ENCODE measurements around the gene CLMP.
"Not testable (repeated sequence)": the region's sequence is repeated elsewhere in the genome, so short reads cannot be mapped to it uniquely, and the experiment has no call there.

CLMP gene

DNA sequence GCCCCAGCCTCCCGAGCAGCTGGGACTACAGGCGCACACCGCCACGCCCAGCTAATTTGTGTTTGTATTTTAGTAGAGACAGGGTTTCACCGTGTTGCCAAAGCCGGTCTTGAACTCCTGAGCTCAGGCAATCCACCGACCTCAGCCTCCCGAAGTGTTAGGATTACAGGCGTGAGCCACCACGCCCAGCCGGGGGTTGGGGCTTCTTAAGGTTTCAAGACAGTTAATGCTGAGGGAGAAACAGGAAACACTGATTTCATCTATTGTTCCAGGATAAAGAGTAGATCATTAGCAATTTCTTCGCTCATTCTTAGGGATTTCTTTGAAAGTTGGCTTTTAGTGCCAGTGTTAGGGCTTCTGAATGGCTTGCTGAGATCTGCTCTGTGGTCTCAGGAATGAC, 21.2 kb upstream of the CLMP start:
- H3K9me3 ChIP-seq (ENCODE audit: control insufficient read depth, low read length), result no peaks in the 10 kb centered on the region
- no peak overlapping the region for H3K4me3 ChIP-seq (ENCODE audit: low read length)
- no peaks in the 10 kb centered on the region for H3K36me3 ChIP-seq (ENCODE audit: control insufficient read depth, insufficient read depth, low read length, severe bottlenecking)
- H3K4me1 ChIP-seq (ENCODE audit: control insufficient read depth, insufficient read depth, low read length), result peaks cover 46% of the 10 kb centered on the region
- no peak for DNase-seq (ENCODE audit: low read depth)
- no peak overlapping the region for H3K9ac ChIP-seq (ENCODE audit: low read length)
- no peaks in the 10 kb centered on the region for H3K27me3 ChIP-seq (replicated peaks; ENCODE audit: control insufficient read depth, insufficient read depth, low read length)

DNA sequence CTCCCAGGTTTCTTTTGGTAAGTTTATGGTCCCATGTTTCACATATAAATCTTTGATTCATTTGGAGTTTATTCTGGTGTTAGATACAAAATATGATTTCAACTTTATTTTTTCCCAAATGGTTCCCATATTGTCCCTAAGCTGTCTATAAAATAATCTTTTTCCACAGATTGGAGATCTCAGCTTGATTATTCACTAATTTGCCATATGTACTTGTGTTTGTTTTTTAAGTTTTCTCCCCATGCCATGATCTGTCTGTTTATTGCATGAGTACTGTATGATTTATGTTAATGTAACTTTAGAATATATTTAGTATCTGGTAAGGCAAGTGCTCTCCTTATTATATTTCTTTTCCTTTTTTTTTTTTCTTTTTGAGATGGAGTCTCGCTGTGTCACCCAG, 19.9 kb upstream of the CLMP start:
- DNase-seq (ENCODE audit: low read depth), result no peak
- Histone ChIP-seq H3K36me3 (ENCODE audit: control insufficient read depth, insufficient read depth, low read length, severe bottlenecking) (no peaks in the 10 kb centered on the region), H3K4me3 (ENCODE audit: low read length) (no peak overlapping the region), H3K27me3 (replicated peaks; ENCODE audit: control insufficient read depth, insufficient read depth, low read length) (no peaks in the 10 kb centered on the region), H3K9me3 (ENCODE audit: control insufficient read depth, low read length) (no peaks in the 10 kb centered on the region), H3K9ac (ENCODE audit: low read length) (no peak overlapping the region), H3K4me1 (ENCODE audit: control insufficient read depth, insufficient read depth, low read length) (peaks cover 34% of the 10 kb centered on the region)

DNA sequence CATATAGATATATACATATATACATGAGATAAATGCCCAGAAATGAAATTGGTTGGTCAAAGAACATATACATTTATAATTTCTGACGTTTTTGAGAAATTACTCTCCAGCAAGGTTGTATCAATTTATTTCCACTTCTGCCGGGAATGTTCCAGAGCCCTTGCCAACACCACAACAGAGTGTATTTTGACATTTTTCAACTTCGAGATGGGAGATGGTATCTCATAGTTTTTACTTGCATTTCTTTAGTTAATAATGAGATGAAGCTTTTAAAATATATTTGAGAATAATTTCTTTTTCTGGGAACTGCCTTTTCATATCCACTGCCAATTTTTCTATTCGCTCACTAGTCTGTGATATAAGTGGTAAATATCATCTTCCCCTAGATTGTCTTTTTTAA, 19.3 kb upstream of the CLMP start:
- no peaks in the 10 kb centered on the region for H3K27me3 ChIP-seq (replicated peaks; ENCODE audit: control insufficient read depth, insufficient read depth, low read length)
- no peak for DNase-seq (ENCODE audit: low read depth)

DNA sequence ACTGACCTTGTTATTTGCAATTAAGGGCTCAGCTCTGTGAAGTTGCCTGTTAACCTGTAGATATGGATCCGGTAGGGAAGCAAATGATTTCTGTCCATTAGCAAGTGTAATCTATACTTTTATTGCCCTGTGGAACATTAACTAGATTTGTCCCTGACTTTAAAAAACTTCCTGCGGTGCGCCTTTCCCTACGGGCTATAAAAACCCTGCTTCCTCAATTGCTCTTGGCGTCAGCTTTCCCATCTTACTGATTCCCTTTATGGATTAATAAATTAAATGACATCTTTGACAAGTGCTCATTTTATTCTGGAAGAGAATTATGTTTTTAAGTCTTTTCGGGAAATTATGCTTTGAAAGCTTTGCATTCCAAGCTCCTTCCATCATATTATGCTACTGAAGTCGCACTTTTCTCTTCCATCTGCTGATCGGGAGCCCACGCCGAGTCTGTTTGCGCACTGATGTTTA, 18.3 kb upstream of the CLMP start:
- no peaks in the 10 kb centered on the region for H3K36me3 ChIP-seq (ENCODE audit: control insufficient read depth, insufficient read depth, low read length, severe bottlenecking)
- peaks cover 21% of the 10 kb centered on the region for H3K4me1 ChIP-seq (ENCODE audit: control insufficient read depth, insufficient read depth, low read length)
- no peak overlapping the region for H3K4me3 ChIP-seq (ENCODE audit: low read length)
- no peaks in the 10 kb centered on the region for H3K27me3 ChIP-seq (replicated peaks; ENCODE audit: control insufficient read depth, insufficient read depth, low read length)
- DNase-seq (ENCODE audit: low read depth), result no peak
- no peak overlapping the region for H3K9ac ChIP-seq (ENCODE audit: low read length)
- no peaks in the 10 kb centered on the region for H3K9me3 ChIP-seq (ENCODE audit: control insufficient read depth, low read length)

More for the DNA sequence above, 19.3 kb upstream of the CLMP start:
- H3K9me3 ChIP-seq (ENCODE audit: control insufficient read depth, low read length), result no peaks in the 10 kb centered on the region
- no peaks in the 10 kb centered on the region for H3K36me3 ChIP-seq (ENCODE audit: control insufficient read depth, insufficient read depth, low read length, severe bottlenecking)
- no peak overlapping the region for H3K4me3 ChIP-seq (ENCODE audit: low read length)
- peaks cover 32% of the 10 kb centered on the region for H3K4me1 ChIP-seq (ENCODE audit: control insufficient read depth, insufficient read depth, low read length)
- no peak overlapping the region for H3K9ac ChIP-seq (ENCODE audit: low read length)

DNA sequence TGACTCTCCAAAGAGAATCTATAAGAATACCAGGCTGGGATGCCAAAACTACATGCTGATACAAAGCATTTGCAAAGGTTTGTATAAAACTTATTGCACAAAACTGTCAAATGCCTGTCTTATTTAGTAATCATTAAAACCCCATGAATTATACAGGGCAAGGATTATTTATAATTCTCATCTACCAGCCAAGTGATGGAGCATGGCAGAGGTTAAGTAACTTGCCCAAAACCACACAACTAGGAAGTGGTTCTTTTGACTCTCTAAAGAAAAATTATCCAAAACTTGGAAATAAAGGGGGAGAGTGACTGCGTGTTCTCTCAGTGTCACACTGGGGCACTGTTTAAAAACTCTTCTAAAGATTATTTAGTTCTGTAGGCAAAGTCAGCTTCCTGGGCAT, 17.4 kb upstream of the CLMP start:
- Histone ChIP-seq H3K4me3 (ENCODE audit: low read length) (peak overlapping the region; percentile 42), H3K4me1 (ENCODE audit: control insufficient read depth, insufficient read depth, low read length) (peaks cover 15% of the 10 kb centered on the region), H3K27me3 (replicated peaks; ENCODE audit: control insufficient read depth, insufficient read depth, low read length) (no peaks in the 10 kb centered on the region), H3K36me3 (ENCODE audit: control insufficient read depth, insufficient read depth, low read length, severe bottlenecking) (no peaks in the 10 kb centered on the region), H3K9me3 (ENCODE audit: control insufficient read depth, low read length) (no peaks in the 10 kb centered on the region), H3K9ac (ENCODE audit: low read length) (peak overlapping the region; percentile 40)
- no peak for DNase-seq (ENCODE audit: low read depth)

DNA sequence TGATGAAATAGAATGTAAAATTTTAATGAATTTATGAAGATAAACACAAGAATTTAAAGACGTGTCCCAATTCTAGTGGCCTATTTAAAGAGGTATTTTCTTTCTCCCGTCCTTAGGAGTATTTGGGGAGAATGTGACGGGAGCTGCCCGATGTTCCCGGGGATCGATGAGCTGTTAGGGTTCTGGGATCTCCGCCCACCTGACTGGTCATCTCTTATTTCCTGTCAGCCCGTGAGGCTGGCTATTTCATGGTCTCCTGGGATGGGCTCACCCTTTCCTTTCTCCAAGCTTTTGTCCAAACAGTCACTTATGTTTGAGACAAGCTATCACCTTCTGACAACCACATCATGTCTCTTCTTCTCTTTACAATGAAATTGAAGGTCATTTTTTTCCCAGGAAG, 16.9 kb upstream of the CLMP start:
- Histone ChIP-seq H3K27me3 (replicated peaks; ENCODE audit: control insufficient read depth, insufficient read depth, low read length) (no peaks in the 10 kb centered on the region), H3K4me3 (ENCODE audit: low read length) (peak overlapping the region; percentile 42), H3K36me3 (ENCODE audit: control insufficient read depth, insufficient read depth, low read length, severe bottlenecking) (no peaks in the 10 kb centered on the region), H3K9ac (ENCODE audit: low read length) (peak overlapping the region; percentile 40), H3K9me3 (ENCODE audit: control insufficient read depth, low read length) (no peaks in the 10 kb centered on the region), H3K4me1 (ENCODE audit: control insufficient read depth, insufficient read depth, low read length) (peaks cover 18% of the 10 kb centered on the region)
- DNase-seq (ENCODE audit: low read depth), result no peak

DNA sequence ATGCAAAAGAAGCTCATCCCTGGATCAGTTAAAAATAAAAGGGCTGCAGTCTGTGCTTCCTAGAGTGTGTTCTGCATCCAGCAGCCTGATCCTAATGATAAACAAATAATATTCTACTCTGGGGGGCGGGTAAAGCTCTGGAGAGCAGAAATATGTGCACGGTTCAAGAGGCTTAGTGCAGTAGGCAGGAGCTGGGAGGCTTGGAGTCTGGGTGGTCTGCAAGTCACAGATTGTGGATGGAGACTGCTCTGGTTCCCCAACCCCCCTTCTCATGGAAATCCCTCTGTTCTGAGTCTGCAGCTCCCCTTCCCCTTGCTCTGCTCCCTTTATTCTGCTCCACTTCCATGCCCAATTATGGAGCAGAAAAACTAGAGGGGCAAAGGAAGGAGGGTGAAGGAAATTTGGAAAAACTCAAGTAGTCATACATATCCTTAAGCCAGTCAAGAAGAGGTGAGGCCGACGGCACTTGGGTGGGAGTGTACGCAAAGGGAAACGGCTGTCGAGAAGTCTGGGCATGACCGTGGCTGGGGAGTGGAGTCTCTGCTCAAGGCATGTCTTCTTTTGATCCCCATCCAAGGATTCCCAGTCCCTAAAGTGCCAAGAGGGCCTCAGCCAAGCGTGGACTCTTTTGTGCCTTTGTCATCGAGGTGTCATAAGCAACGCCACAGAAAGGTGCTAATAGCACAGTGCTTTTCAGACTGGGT, 16.3 kb upstream of the CLMP start:
- no peaks in the 10 kb centered on the region for H3K27me3 ChIP-seq (replicated peaks; ENCODE audit: control insufficient read depth, insufficient read depth, low read length)
- no peaks in the 10 kb centered on the region for H3K9me3 ChIP-seq (ENCODE audit: control insufficient read depth, low read length)
- H3K4me3 ChIP-seq (ENCODE audit: low read length), result no peak overlapping the region
- no peak for DNase-seq (ENCODE audit: low read depth)
- peaks cover 22% of the 10 kb centered on the region for H3K4me1 ChIP-seq (ENCODE audit: control insufficient read depth, insufficient read depth, low read length)
- H3K36me3 ChIP-seq (ENCODE audit: control insufficient read depth, insufficient read depth, low read length, severe bottlenecking), result no peaks in the 10 kb centered on the region
- H3K9ac ChIP-seq (ENCODE audit: low read length), result no peak overlapping the region

DNA sequence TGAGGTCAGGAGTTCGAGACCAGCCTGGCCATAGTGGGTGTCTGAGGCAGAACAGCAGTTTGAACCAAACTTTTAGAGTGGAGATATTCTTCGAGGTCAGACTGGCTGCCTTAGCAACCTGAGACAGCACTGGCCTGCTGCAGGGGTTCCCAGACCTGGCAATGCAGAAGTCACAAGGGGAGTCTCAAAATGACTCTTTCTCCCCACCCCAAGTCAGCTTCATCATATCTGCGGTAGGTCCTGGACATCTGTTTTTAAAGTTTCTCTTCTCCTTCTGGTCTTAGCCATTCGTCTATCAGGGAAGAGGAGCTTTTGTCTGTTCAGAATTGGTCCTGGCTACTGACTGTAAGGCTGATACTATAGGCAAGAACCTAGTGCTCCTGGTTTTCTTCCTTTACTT, 14.5 kb upstream of the CLMP start:
- no peaks in the 10 kb centered on the region for H3K36me3 ChIP-seq (ENCODE audit: control insufficient read depth, insufficient read depth, low read length, severe bottlenecking)

DNA sequence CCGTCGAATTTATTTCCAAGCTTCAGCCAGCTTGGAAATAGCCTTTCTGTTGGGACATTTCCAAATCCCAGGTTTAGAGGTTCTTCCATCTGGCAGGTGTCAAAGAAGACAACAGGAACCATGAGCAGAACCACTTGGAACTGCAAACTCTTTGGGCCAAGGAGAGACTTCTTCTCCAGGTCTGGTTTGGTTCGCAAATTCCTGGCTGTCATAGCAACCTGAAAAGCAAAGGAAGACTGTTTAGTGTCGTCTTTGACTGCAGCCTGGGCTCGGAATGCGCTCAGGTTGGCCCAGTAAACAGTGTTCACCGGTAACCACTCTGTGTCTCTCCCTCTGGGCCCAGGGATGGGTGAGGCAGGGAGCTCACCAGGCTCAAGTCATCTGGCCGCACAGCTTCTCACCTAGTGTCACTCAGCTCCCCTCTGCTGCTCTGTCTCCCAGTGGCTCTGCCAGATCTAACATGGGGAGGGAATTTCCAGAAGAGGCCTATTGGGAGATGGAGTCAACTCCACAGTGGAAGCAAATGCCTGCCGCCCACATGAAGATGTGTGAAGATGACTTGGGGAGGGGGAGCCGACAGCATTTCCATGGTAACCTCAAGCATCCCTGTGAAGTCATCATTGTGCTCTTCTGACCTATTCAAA, 11.9 kb upstream of the CLMP start:
- Histone ChIP-seq H3K4me3 (ENCODE audit: low read length) (no peak overlapping the region), H3K36me3 (ENCODE audit: control insufficient read depth, insufficient read depth, low read length, severe bottlenecking) (no peaks in the 10 kb centered on the region), H3K9ac (ENCODE audit: low read length) (no peak overlapping the region), H3K4me1 (ENCODE audit: control insufficient read depth, insufficient read depth, low read length) (peaks cover 15% of the 10 kb centered on the region), H3K27me3 (replicated peaks; ENCODE audit: control insufficient read depth, insufficient read depth, low read length) (no peaks in the 10 kb centered on the region), H3K9me3 (ENCODE audit: control insufficient read depth, low read length) (no peaks in the 10 kb centered on the region)
- DNase-seq (ENCODE audit: low read depth), result no peak

More for the DNA sequence above, 14.5 kb upstream of the CLMP start:
- H3K4me1 ChIP-seq (ENCODE audit: control insufficient read depth, insufficient read depth, low read length), result peaks cover 25% of the 10 kb centered on the region
- H3K27me3 ChIP-seq (replicated peaks; ENCODE audit: control insufficient read depth, insufficient read depth, low read length), result no peaks in the 10 kb centered on the region
- H3K9ac ChIP-seq (ENCODE audit: low read length), result no peak overlapping the region
- no peak overlapping the region for H3K4me3 ChIP-seq (ENCODE audit: low read length)
- no peaks in the 10 kb centered on the region for H3K9me3 ChIP-seq (ENCODE audit: control insufficient read depth, low read length)
- DNase-seq (ENCODE audit: low read depth), result no peak

DNA sequence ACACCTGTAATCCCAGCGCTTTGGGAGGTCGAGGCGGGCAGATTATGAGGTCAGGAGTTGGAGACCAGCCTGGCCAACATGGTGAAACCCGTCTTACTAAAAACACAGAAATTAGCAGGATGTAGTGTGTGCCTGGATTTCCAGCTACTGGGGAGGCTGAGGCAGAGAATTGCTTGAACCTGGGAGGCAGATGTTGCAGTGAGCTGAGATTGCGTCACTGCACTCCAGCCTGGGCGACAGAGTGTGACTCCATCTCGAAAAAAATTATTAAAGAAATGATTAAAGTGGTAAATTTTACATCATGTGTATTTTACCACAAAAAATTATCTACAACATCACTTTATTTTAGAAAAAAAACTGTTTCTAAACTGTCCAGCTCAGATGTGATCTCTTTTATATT, 11.0 kb upstream of the CLMP start:
- peaks cover 11% of the 10 kb centered on the region for H3K4me1 ChIP-seq (ENCODE audit: control insufficient read depth, insufficient read depth, low read length)
- H3K27me3 ChIP-seq (replicated peaks; ENCODE audit: control insufficient read depth, insufficient read depth, low read length); H3K36me3 ChIP-seq (ENCODE audit: control insufficient read depth, insufficient read depth, low read length, severe bottlenecking); DNase-seq (ENCODE audit: low read depth); H3K4me3 ChIP-seq (ENCODE audit: low read length); H3K9me3 ChIP-seq (ENCODE audit: control insufficient read depth, low read length); H3K9ac ChIP-seq (ENCODE audit: low read length): not testable (repeated sequence)

DNA sequence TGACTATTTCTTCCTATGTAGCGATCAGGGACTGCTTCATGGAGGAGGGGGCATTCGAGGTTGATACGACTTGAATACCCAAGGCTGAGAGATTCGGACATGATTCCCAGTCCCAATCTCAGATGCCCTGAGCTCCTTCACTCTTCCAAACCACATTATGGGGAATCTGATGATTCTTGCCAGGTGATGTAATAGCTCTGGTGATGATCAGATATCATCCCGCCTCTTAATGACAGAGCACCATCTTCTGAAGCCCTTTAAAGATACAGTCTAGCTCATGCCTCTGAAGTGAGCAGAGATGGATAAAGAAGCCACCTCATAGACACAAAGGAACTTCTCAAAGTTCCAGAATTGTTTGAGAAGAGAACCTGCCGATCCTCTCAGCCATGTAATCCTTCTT, 8.9 kb upstream of the CLMP start:
- no peaks in the 10 kb centered on the region for H3K9me3 ChIP-seq (ENCODE audit: control insufficient read depth, low read length)
- H3K36me3 ChIP-seq (ENCODE audit: control insufficient read depth, insufficient read depth, low read length, severe bottlenecking), result no peaks in the 10 kb centered on the region
- H3K9ac ChIP-seq (ENCODE audit: low read length), result no peak overlapping the region
- peaks cover 11% of the 10 kb centered on the region for H3K4me1 ChIP-seq (ENCODE audit: control insufficient read depth, insufficient read depth, low read length)
- no peak for DNase-seq (ENCODE audit: low read depth)
- no peak overlapping the region for H3K4me3 ChIP-seq (ENCODE audit: low read length)
- no peaks in the 10 kb centered on the region for H3K27me3 ChIP-seq (replicated peaks; ENCODE audit: control insufficient read depth, insufficient read depth, low read length)
